Neural cell (in vitro differentiated cells): ENCODE measurements around the gene PLPP3. TPM values are rescaled to one million over a fixed set of nuclear protein-coding genes. Genes with fewer than 3 reads are reported as not detected.

Experiments
- H2AFZ ChIP-seq: fragments of 200-600, 300-800 bp; sonication (generic), shearing (Covaris generic); 2 replicates; pipeline ENCODE4 v1.6.0; 2014; ENCODE audit warnings: low read depth, mild to moderate bottlenecking, antibody characterized with exemption, low read length, moderate library complexity
- H3F3A ChIP-seq: fragments of 200-600 bp; shearing (Covaris generic); 2 replicates; pipeline ENCODE4 v1.6.1; 2016; ENCODE audit warnings: mild to moderate bottlenecking, moderate library complexity, mixed read lengths, antibody characterized with exemption, low read length; ENCODE audit not compliant: insufficient read depth, poor library complexity, severe bottlenecking
- H3K27ac ChIP-seq: fragments of 200-600, 300-800 bp; sonication (generic), shearing (Covaris generic); 2 replicates; pipeline ENCODE4 v1.5.1; 2014; ENCODE audit warnings: mild to moderate bottlenecking, low read length, moderate library complexity
- H3K27me3 ChIP-seq: fragments of 300-800, 200-600 bp; sonication (generic), shearing (Covaris generic); 2 replicates; pipeline ENCODE4 v1.6.0; 2014; ENCODE audit warnings: mild to moderate bottlenecking, low read depth, low read length, moderate library complexity; ENCODE audit not compliant: insufficient read depth
- H3K36me3 ChIP-seq: fragments of 300-800, 200-600 bp; sonication (generic), shearing (Covaris generic); 2 replicates; pipeline ENCODE4 v1.5.1; 2014; ENCODE audit warnings: mild to moderate bottlenecking, antibody characterized with exemption, low read length, moderate library complexity; ENCODE audit not compliant: insufficient read depth
- H3K4me2 ChIP-seq: fragments of 300-800, 200-600 bp; sonication (generic), shearing (Covaris generic); 2 replicates; pipeline ENCODE4 v1.6.0; 2014; ENCODE audit warnings: mild to moderate bottlenecking, low read length
- H3K4me3 ChIP-seq: fragments of 300-800, 200-600 bp; sonication (generic), shearing (Covaris generic); 2 replicates; pipeline ENCODE4 v1.5.1; 2014; ENCODE audit warnings: mild to moderate bottlenecking, low read length, moderate library complexity
- H3K79me2 ChIP-seq: fragments of 200-600 bp; shearing (Covaris generic); replicated peaks from 2 replicates; pipeline ENCODE4 v1.6.0; 2014; ENCODE audit warnings: mild to moderate bottlenecking, low read length, moderate library complexity; ENCODE audit not compliant: insufficient read depth
- H3K9ac ChIP-seq: fragments of 300-800, 200-600 bp; sonication (generic), shearing (Covaris generic); 2 replicates; pipeline ENCODE4 v1.6.1; 2016; ENCODE audit warnings: mild to moderate bottlenecking, low read length, mixed read lengths
- H3K9me2 ChIP-seq: fragments of 200-600 bp; shearing (Covaris generic); 2 replicates; pipeline ENCODE4 v1.6.1; 2016; ENCODE audit warnings: mild to moderate bottlenecking, low read length, mixed read lengths; ENCODE audit not compliant: insufficient read depth
- H3K9me3 ChIP-seq: fragments of 200-600, 300-800 bp; sonication (generic), shearing (Covaris generic); 2 replicates; pipeline ENCODE4 v1.6.1; 2016; ENCODE audit warnings: mild to moderate bottlenecking, mixed run types, low read length, moderate library complexity, mixed read lengths
- H4K20me1 ChIP-seq: fragments of 200-600 bp; shearing (Covaris generic); 2 replicates; pipeline ENCODE4 v1.6.1; 2016; ENCODE audit warnings: mild to moderate bottlenecking, mixed run types; ENCODE audit not compliant: insufficient read depth
- EP300 ChIP-seq: fragments of 450-650 bp; conservative IDR thresholded peaks from 2 replicates; pipeline ENCODE4 v1.6.1; 2014; ENCODE audit warnings: antibody characterized with exemption, mild to moderate bottlenecking, moderate library complexity; ENCODE audit not compliant: poor library complexity, severe bottlenecking
- EZH2 ChIP-seq: fragments of 200-600, 300-800 bp; shearing (Covaris generic), sonication (generic); IDR thresholded peaks from 2 replicates; pipeline ENCODE4 v1.6.1; 2014; ENCODE audit warnings: antibody characterized with exemption, low read length, borderline replicate concordance, mild to moderate bottlenecking; ENCODE audit not compliant: insufficient read depth, poor library complexity, severe bottlenecking
- MXI1 ChIP-seq: fragments of 450-650 bp; conservative IDR thresholded peaks from 2 replicates; pipeline ENCODE4 v1.6.1; 2014; ENCODE audit warnings: antibody characterized with exemption, mild to moderate bottlenecking; ENCODE audit not compliant: poor library complexity, severe bottlenecking
- POLR2AphosphoS5 ChIP-seq: IDR thresholded peaks from 2 replicates; pipeline ENCODE4 v1.6.1; 2012
- RAD21 ChIP-seq: fragments of 450-650 bp; conservative IDR thresholded peaks from 2 replicates; pipeline ENCODE4 v1.6.1; 2014; ENCODE audit warnings: antibody characterized with exemption, mild to moderate bottlenecking, moderate library complexity
- REST ChIP-seq: IDR thresholded peaks from 2 replicates; pipeline ENCODE4 v1.6.1; 2012; ENCODE audit warnings: borderline replicate concordance
- SMC3 ChIP-seq: fragments of 450-650 bp; conservative IDR thresholded peaks from 2 replicates; pipeline ENCODE4 v1.6.1; 2014; ENCODE audit warnings: antibody characterized with exemption, mild to moderate bottlenecking, moderate library complexity; ENCODE audit not compliant: poor library complexity
- TAF1 ChIP-seq: IDR thresholded peaks from 2 replicates; pipeline ENCODE4 v1.6.1; 2012; ENCODE audit warnings: low read depth
- polyA plus RNA-seq: library from polyadenylated mRNA; depleted of rRNA; stranded (reverse); fragments of >200 nt; gene quantifications from 2 replicates; pipeline ENCODE4 v1.2.3, GENCODE V29; 2014
- TF ChIP-seq, protein P1 (sequence below): fragments of 450-650 bp; IDR thresholded peaks from 2 replicates; pipeline ENCODE4 v1.5.1; 2014; ENCODE audit warnings: antibody characterized with exemption, mild to moderate bottlenecking, moderate library complexity; ENCODE audit not compliant: poor library complexity, severe bottlenecking

PLPP3 gene
- polyA plus RNA-seq, 1 donor from 2014 or later: 2.1 TPM

DNA sequence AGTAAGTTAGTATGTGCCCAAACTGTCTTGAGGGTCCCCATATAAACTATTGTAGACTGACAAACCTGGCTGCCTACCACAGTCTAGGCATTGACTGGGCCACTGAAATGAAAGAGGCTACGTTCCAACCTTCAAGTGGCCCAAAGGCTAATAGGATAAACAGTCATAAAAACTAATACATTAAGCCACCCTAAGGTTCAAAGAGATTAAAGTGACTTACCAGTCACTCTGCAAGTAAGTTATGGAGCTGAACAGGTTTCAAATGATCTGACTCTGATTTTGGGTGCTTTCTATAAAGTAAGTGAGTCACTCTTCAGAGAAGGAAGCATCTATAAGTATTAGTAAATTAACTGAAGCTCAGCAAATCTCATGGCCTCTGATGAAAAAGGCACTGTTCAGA is 38.0 kb downstream of the PLPP3 start:
- H3K4me2 ChIP-seq: no peak overlapping the region
- no peak overlapping the region for H3K27ac ChIP-seq
- H3F3A ChIP-seq: no peaks in the 10 kb centered on the region
- no peaks in the 10 kb centered on the region for H3K9me2 ChIP-seq
- H2AFZ ChIP-seq: no peak overlapping the region
- H3K36me3 ChIP-seq: no peaks in the 10 kb centered on the region
- TF ChIP-seq EZH2 (no peak), SMC3 (no peak), TAF1 (no peak), POLR2AphosphoS5 (no peak), REST (no peak), RAD21 (no peak), MXI1 (no peak), EP300 (no peak)
- TF ChIP-seq, protein P1, sequence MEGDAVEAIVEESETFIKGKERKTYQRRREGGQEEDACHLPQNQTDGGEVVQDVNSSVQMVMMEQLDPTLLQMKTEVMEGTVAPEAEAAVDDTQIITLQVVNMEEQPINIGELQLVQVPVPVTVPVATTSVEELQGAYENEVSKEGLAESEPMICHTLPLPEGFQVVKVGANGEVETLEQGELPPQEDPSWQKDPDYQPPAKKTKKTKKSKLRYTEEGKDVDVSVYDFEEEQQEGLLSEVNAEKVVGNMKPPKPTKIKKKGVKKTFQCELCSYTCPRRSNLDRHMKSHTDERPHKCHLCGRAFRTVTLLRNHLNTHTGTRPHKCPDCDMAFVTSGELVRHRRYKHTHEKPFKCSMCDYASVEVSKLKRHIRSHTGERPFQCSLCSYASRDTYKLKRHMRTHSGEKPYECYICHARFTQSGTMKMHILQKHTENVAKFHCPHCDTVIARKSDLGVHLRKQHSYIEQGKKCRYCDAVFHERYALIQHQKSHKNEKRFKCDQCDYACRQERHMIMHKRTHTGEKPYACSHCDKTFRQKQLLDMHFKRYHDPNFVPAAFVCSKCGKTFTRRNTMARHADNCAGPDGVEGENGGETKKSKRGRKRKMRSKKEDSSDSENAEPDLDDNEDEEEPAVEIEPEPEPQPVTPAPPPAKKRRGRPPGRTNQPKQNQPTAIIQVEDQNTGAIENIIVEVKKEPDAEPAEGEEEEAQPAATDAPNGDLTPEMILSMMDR: no peak
- no peak overlapping the region for H3K4me3 ChIP-seq
- H3K9ac ChIP-seq: no peak overlapping the region
- no peaks in the 10 kb centered on the region for H3K9me3 ChIP-seq
- no peaks in the 10 kb centered on the region for H4K20me1 ChIP-seq
- H3K79me2 ChIP-seq: peaks cover 7% of the 10 kb centered on the region
- no peaks in the 10 kb centered on the region for H3K27me3 ChIP-seq

- Histone ChIP-seq H4K20me1 (no peaks in the 10 kb centered on the region), H3K36me3 (no peaks in the 10 kb centered on the region), H3K27ac (no peak overlapping the region), H3K4me2 (no peak overlapping the region), H3K9me2 (no peaks in the 10 kb centered on the region), H3K4me3 (no peak overlapping the region), H3K79me2 (peaks cover 5% of the 10 kb centered on the region), H2AFZ (no peak overlapping the region), H3K27me3 (no peaks in the 10 kb centered on the region), H3F3A (no peaks in the 10 kb centered on the region), H3K9ac (no peak overlapping the region), H3K9me3 (no peaks in the 10 kb centered on the region)
- no peak for TF ChIP-seq EZH2
- TF ChIP-seq POLR2AphosphoS5: no peak
- no peak for TF ChIP-seq EP300
- TF ChIP-seq REST: no peak
Measured at GRCh38 chr1:56540467-56540866, 38.9 kb downstream of the PLPP3 start.
